ENCODE measurements around the gene NHP2. TPM values are rescaled to one million over a fixed set of nuclear protein-coding genes. Genes with fewer than 3 reads are reported as not detected.

The NHP2 gene
- total and polyA plus RNA-seq, 2 experiments from 2014 or later, result 435 to 455 TPM

DNA sequence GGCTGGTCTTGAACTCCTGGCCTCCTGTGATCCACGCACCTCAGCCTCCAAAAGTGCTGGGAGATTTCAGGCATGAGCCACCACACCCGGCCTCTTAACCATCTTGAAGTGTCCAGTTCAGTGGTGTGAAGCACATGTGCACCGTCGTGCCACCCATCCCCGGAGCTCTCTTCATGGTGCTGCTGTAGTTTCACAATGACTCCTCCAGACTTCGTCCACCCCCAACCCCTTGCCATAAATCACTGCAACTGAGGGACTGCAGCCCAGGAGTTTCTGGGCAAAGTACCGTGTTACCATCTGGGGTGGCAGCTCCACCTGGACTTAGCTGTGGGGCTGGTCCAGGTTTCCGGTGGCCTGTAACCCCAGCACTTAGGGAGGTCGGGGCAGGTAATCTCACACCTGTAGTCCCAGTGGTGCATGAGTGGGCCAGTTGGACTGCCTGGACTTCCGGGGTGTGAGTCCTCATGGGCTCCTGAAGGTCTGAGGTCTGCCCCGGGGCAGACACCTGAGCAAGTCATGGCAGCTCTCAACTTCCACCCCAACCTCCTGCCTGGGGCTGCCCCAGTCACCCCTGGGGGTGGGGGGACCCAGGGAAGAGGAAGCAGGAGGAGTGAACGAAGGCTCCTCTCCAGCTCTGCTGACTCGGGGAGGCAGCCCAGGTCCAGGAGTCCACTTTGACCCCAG, 47.0 kb downstream of the NHP2 start:
- no peak for DNase-seq (ENCODE audit: low spot score)
- Histone ChIP-seq H2AFZ (no peak overlapping the region; the same call in 1 of the 2 replicates), H3K27me3 (ENCODE audit: insufficient read depth) (no peaks in the 10 kb centered on the region)

More for the DNA sequence above, 47.0 kb downstream of the NHP2 start:
- no peaks in the 10 kb centered on the region for H3K9me3 Mint-ChIP-seq
- Histone ChIP-seq H3F3A (replicated peaks; ENCODE audit: low read depth) (no peaks in the 10 kb centered on the region), H3K9me2 (ENCODE audit: insufficient read depth) (no peaks in the 10 kb centered on the region), H3K27ac (ENCODE audit: low read depth) (no peak overlapping the region), H3K4me3 (no peak overlapping the region), H3K79me2 (replicated peaks; ENCODE audit: insufficient read depth) (no peaks in the 10 kb centered on the region), H3K4me1 (ENCODE audit: insufficient read depth) (peaks cover 9% of the 10 kb centered on the region; the same call in 1 of the 2 replicates), H3K36me3 (ENCODE audit: insufficient read depth) (no peaks in the 10 kb centered on the region), H4K20me1 (replicated peaks; ENCODE audit: insufficient read depth) (no peaks in the 10 kb centered on the region), H3K4me2 (no peak overlapping the region)
- H3K27me3 Mint-ChIP-seq (ENCODE audit: insufficient read depth, low read depth, poor library complexity), result peaks cover 12% of the 10 kb centered on the region
- no peak overlapping the region for H3K4me3 Mint-ChIP-seq
- no peak overlapping the region for H3K27ac Mint-ChIP-seq
- TF ChIP-seq ZNF114 (CRISPR knock-in tag; IDR thresholded peaks at IDR 0.05), result no peak
- no peak for TF ChIP-seq CTCF (conservative IDR thresholded peaks at IDR 0.05; ENCODE audit: low read depth in 2 of 2)
- no peak for TF ChIP-seq CREB1 (CRISPR knock-in tag; IDR thresholded peaks at IDR 0.05; ENCODE audit: low read depth)
- TF ChIP-seq, protein P1, sequence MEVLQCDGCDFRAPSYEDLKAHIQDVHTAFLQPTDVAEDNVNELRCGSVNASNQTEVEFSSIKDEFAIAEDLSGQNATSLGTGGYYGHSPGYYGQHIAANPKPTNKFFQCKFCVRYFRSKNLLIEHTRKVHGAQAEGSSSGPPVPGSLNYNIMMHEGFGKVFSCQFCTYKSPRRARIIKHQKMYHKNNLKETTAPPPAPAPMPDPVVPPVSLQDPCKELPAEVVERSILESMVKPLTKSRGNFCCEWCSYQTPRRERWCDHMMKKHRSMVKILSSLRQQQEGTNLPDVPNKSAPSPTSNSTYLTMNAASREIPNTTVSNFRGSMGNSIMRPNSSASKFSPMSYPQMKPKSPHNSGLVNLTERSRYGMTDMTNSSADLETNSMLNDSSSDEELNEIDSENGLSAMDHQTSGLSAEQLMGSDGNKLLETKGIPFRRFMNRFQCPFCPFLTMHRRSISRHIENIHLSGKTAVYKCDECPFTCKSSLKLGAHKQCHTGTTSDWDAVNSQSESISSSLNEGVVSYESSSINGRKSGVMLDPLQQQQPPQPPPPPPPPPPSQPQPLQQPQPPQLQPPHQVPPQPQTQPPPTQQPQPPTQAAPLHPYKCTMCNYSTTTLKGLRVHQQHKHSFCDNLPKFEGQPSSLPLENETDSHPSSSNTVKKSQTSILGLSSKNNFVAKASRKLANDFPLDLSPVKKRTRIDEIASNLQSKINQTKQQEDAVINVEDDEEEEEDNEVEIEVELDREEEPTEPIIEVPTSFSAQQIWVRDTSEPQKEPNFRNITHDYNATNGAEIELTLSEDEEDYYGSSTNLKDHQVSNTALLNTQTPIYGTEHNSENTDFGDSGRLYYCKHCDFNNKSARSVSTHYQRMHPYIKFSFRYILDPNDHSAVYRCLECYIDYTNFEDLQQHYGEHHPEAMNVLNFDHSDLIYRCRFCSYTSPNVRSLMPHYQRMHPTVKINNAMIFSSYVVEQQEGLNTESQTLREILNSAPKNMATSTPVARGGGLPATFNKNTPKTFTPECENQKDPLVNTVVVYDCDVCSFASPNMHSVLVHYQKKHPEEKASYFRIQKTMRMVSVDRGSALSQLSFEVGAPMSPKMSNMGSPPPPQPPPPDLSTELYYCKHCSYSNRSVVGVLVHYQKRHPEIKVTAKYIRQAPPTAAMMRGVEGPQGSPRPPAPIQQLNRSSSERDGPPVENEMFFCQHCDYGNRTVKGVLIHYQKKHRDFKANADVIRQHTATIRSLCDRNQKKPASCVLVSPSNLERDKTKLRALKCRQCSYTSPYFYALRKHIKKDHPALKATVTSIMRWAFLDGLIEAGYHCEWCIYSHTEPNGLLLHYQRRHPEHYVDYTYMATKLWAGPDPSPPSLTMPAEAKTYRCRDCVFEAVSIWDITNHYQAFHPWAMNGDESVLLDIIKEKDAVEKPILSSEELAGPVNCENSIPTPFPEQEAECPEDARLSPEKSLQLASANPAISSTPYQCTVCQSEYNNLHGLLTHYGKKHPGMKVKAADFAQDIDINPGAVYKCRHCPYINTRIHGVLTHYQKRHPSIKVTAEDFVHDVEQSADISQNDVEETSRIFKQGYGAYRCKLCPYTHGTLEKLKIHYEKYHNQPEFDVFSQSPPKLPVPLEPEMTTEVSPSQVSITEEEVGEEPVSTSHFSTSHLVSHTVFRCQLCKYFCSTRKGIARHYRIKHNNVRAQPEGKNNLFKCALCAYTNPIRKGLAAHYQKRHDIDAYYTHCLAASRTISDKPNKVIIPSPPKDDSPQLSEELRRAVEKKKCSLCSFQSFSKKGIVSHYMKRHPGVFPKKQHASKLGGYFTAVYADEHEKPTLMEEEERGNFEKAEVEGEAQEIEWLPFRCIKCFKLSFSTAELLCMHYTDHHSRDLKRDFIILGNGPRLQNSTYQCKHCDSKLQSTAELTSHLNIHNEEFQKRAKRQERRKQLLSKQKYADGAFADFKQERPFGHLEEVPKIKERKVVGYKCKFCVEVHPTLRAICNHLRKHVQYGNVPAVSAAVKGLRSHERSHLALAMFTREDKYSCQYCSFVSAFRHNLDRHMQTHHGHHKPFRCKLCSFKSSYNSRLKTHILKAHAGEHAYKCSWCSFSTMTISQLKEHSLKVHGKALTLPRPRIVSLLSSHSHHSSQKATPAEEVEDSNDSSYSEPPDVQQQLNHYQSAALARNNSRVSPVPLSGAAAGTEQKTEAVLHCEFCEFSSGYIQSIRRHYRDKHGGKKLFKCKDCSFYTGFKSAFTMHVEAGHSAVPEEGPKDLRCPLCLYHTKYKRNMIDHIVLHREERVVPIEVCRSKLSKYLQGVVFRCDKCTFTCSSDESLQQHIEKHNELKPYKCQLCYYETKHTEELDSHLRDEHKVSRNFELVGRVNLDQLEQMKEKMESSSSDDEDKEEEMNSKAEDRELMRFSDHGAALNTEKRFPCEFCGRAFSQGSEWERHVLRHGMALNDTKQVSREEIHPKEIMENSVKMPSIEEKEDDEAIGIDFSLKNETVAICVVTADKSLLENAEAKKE (CRISPR knock-in tag; IDR thresholded peaks at IDR 0.05), result no peak
- TF ChIP-seq JUNB (IDR thresholded peaks at IDR 0.05; ENCODE audit: unreplicated experiment), result no peak
- TF ChIP-seq EZH2 (IDR thresholded peaks at IDR 0.05; ENCODE audit: low read depth, unreplicated experiment), result no peak
- TF ChIP-seq, protein P2, sequence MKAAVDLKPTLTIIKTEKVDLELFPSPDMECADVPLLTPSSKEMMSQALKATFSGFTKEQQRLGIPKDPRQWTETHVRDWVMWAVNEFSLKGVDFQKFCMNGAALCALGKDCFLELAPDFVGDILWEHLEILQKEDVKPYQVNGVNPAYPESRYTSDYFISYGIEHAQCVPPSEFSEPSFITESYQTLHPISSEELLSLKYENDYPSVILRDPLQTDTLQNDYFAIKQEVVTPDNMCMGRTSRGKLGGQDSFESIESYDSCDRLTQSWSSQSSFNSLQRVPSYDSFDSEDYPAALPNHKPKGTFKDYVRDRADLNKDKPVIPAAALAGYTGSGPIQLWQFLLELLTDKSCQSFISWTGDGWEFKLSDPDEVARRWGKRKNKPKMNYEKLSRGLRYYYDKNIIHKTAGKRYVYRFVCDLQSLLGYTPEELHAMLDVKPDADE (IDR thresholded peaks at IDR 0.05), result no peak
- TF ChIP-seq REST (IDR thresholded peaks at IDR 0.05; ENCODE audit: unreplicated experiment), result no peak
- no peak for TF ChIP-seq POLR2AphosphoS5 (IDR thresholded peaks at IDR 0.05; ENCODE audit: low read depth)
- TF ChIP-seq EZH2phosphoT487 (IDR thresholded peaks at IDR 0.05; ENCODE audit: unreplicated experiment), result no peak
- TF ChIP-seq ZNF331 (CRISPR knock-in tag; IDR thresholded peaks at IDR 0.05; ENCODE audit: low read depth), result no peak
- no peak for TF ChIP-seq STAT1 (IDR thresholded peaks at IDR 0.05; ENCODE audit: unreplicated experiment)
- no peak for TF ChIP-seq NANOG (IDR thresholded peaks at IDR 0.05; ENCODE audit: borderline replicate concordance)
- no peak for ATAC-seq
- H3K4me1 Mint-ChIP-seq, result peaks cover 14% of the 10 kb centered on the region; the same call in 2 of the 3 replicates
- no peaks in the 10 kb centered on the region; the same call in 2 of the 3 replicates for H3K36me3 Mint-ChIP-seq (ENCODE audit: low read depth)
